CD14-positive monocyte (primary cell): ENCODE results near the gene MSI2. TPM values are rescaled to one million over a fixed set of nuclear protein-coding genes. Genes with fewer than 3 reads are reported as not detected.
A peak's percentile ranks its signal among the peaks of the same experiment; 100 is the strongest.

Source experiments
- DNase-seq, 3 donors: peaks; one replicate each; pipeline ENCODE4 v3.0.0-alpha.2; 2011 to 2022
- H2AFZ ChIP-seq: 2 replicates; pipeline ENCODE4 v1.6.0; 2012; ENCODE audit warnings: mild to moderate bottlenecking, low read depth, low read length, inconsistent platforms; ENCODE audit not compliant: insufficient read depth, poor library complexity, severe bottlenecking
- H3K27ac ChIP-seq, 2 donors: 1 replicate in 1 of 2; 2 replicates in 1 of 2; pipeline ENCODE4 v1.5.1; 2012 to 2013; ENCODE audit warnings: low read length in 2 of 2, control low read depth in 1 of 2, inconsistent platforms in 1 of 2, low read depth in 1 of 2, mild to moderate bottlenecking in 1 of 2
- H3K27me3 ChIP-seq, 2 donors: one replicate each; pipeline versions ENCODE4 v1.6.0 to v1.6.1; 2011 to 2013; ENCODE audit warnings: low read length in 2 of 2; ENCODE audit not compliant: control insufficient read depth in 2 of 2, insufficient read depth in 2 of 2
- H3K36me3 ChIP-seq, 2 donors: replicated peaks in 1 of 2; 1 replicate in 1 of 2; 2 replicates in 1 of 2; pipeline versions ENCODE4 v1.5.1 to v1.6.1; 2012 to 2013; ENCODE audit warnings: low read length in 2 of 2, control low read depth in 1 of 2, inconsistent platforms in 1 of 2, mild to moderate bottlenecking in 1 of 2; ENCODE audit not compliant: insufficient read depth in 2 of 2, control insufficient read depth in 1 of 2
- H3K4me1 ChIP-seq, 2 donors: 1 replicate in 1 of 2; 2 replicates in 1 of 2; pipeline versions ENCODE4 v1.5.1 to v1.6.1; 2012 to 2013; ENCODE audit warnings: low read length in 2 of 2, control low read depth in 1 of 2, inconsistent platforms in 1 of 2, mild to moderate bottlenecking in 1 of 2, moderate library complexity in 1 of 2; ENCODE audit not compliant: insufficient read depth in 2 of 2, control insufficient read depth in 1 of 2
- H3K4me2 ChIP-seq: replicated peaks from 2 replicates; pipeline ENCODE3; 2012; ENCODE audit warnings: low read length, moderate library complexity, mild to moderate bottlenecking; ENCODE audit not compliant: poor library complexity, severe bottlenecking; ENCODE audit errors: extremely low read depth
- H3K4me3 ChIP-seq, 3 experiments: fragments of 200-600 bp in 1 of 3; sonication (generic) in 1 of 3; replicated peaks in 1 of 3; 1 replicate in 2 of 3; 2 replicates in 1 of 3; pipeline ENCODE4 v1.5.1; 2011 to 2013; ENCODE audit warnings: low read length in 3 of 3, mild to moderate bottlenecking in 3 of 3, control low read depth in 2 of 3, low read depth in 2 of 3, inconsistent platforms in 1 of 3, moderate library complexity in 1 of 3
- H3K79me2 ChIP-seq: 2 replicates; pipeline ENCODE4 v1.6.0; 2012; ENCODE audit warnings: mild to moderate bottlenecking, control low read depth, inconsistent platforms, low read length, moderate library complexity; ENCODE audit not compliant: insufficient read depth
- H3K9ac ChIP-seq: 2 replicates; pipeline ENCODE4 v1.6.0; 2017; ENCODE audit warnings: low read length, mild to moderate bottlenecking; ENCODE audit not compliant: insufficient read depth, poor library complexity, severe bottlenecking
- H3K9me3 ChIP-seq, 2 donors: replicated peaks in 1 of 2; 1 replicate in 1 of 2; 2 replicates in 1 of 2; pipeline versions ENCODE4 v1.5.1 to v1.6.1; 2012 to 2013; ENCODE audit warnings: low read length in 2 of 2, control low read depth in 1 of 2; ENCODE audit not compliant: control insufficient read depth in 1 of 2, insufficient read depth in 1 of 2
- H4K20me1 ChIP-seq: 2 replicates; pipeline ENCODE4 v1.6.0; 2012; ENCODE audit warnings: mild to moderate bottlenecking, low read length, control low read depth, moderate library complexity; ENCODE audit not compliant: insufficient read depth
- H3K27ac Mint-ChIP-seq, 7 donors: one replicate each; pipeline ENCODE4 v1.8.0; 2020; ENCODE audit warnings: mild to moderate bottlenecking in 7 of 7, mixed read lengths in 7 of 7, moderate library complexity in 6 of 7, inconsistent platforms in 2 of 7
- H3K27me3 Mint-ChIP-seq, 3 donors: one replicate each; pipeline ENCODE4 v1.8.0; 2021 to 2022; ENCODE audit warnings: low read depth in 3 of 3, mild to moderate bottlenecking in 3 of 3, mixed read lengths in 3 of 3, moderate library complexity in 3 of 3, inconsistent platforms in 1 of 3
- H3K36me3 Mint-ChIP-seq, 2 donors: one replicate each; pipeline ENCODE4 v1.8.0; 2020; ENCODE audit warnings: mixed read lengths in 2 of 2, inconsistent platforms in 1 of 2, mild to moderate bottlenecking in 1 of 2
- H3K4me1 Mint-ChIP-seq: one replicate; pipeline ENCODE4 v1.8.0; 2020; ENCODE audit warnings: mild to moderate bottlenecking, mixed read lengths
- H3K4me3 Mint-ChIP-seq, 2 donors: one replicate each; pipeline ENCODE4 v1.8.0; 2020; ENCODE audit warnings: mild to moderate bottlenecking in 2 of 2, mixed read lengths in 2 of 2, moderate library complexity in 1 of 2
- H3K9me3 Mint-ChIP-seq, 7 donors: one replicate each; pipeline ENCODE4 v1.8.0; 2020 to 2022; ENCODE audit warnings: mixed read lengths in 7 of 7, mild to moderate bottlenecking in 6 of 7, moderate library complexity in 6 of 7, inconsistent platforms in 2 of 7
- CTCF ChIP-seq: fragments of 200-600 bp; IDR thresholded peaks from one replicate; pipeline ENCODE4 v1.8.0; 2022; ENCODE audit warnings: antibody characterized with exemption, mild to moderate bottlenecking
- WGBS: methylation state at CpG from one replicate; pipeline ENCODE4 v1.1.5; 2013; ENCODE audit warnings: missing lambda C conversion rate; ENCODE audit not compliant: insufficient coverage; 5-methylcytosine and 5-hydroxymethylcytosine counted together
- intact Hi-C, 2 donors: fragments of 100-400 bp; cut with micrococcal nuclease; formaldehyde crosslinking; loops; one replicate each; pipeline versions ENCODE4 v1.15.0 to v1.15.1; 2023
- polyA plus RNA-seq, 3 donors: library from polyadenylated mRNA; depleted of rRNA in 1 of 3; unstranded in 2 of 3; stranded (reverse) in 1 of 3; fragments of 300-500 nt in 2 of 3; fragments of >200 nt in 1 of 3; fragmentation: Illumina TruSeq in 2 of 3; gene quantifications; 1 replicate in 2 of 3; 2 replicates in 1 of 3; pipeline ENCODE4 v1.2.3, GENCODE V29; 2012 to 2021

The MSI2 gene
- polyA plus RNA-seq, 3 donors: 0.20 to 6.6 (median 0.37) TPM

GRCh38 chr17:57309479-57309878, 53.2 kb downstream of the MSI2 start:
- 81% methylated on average over 7 of the region's 7 CpGs for WGBS

GRCh38 chr17:57311281-57312216, 55.2 kb downstream of the MSI2 start:
- peaks cover 0 to 10% of the 10 kb centered on the region in 2 donors for H3K36me3 ChIP-seq
- no peaks in the 10 kb centered on the region for H3K4me1 ChIP-seq
- intact Hi-C loops: no loop called here
- H2AFZ ChIP-seq: no peak overlapping the region
- Mint-ChIP-seq H3K4me1 (peaks cover 11% of the 10 kb centered on the region), H3K27me3 (peaks cover 0 to 6% (median 3%) of the 10 kb centered on the region in 3 donors), H3K4me3 (no peak overlapping the region), H3K36me3 (peaks cover 11 to 30% of the 10 kb centered on the region in 2 donors), H3K9me3 (no peaks in the 10 kb centered on the region), H3K27ac (peak overlapping the region in 1 of 7 donors; percentile 38)
- H3K4me2 ChIP-seq: no peak overlapping the region
- DNase-seq: no peak
- 79% methylated on average over 6 of the region's 10 CpGs for WGBS
- H4K20me1 ChIP-seq: no peaks in the 10 kb centered on the region
- no peak overlapping the region for H3K27ac ChIP-seq
- TF ChIP-seq CTCF: no peak
- H3K9ac ChIP-seq: no peak overlapping the region
- H3K79me2 ChIP-seq: no peaks in the 10 kb centered on the region
- H3K9me3 ChIP-seq: no peaks in the 10 kb centered on the region
- H3K27me3 ChIP-seq: no peaks in the 10 kb centered on the region
- H3K4me3 ChIP-seq: no peak overlapping the region

More at GRCh38 chr17:57309479-57309878, 53.2 kb downstream of the MSI2 start:
- Histone ChIP-seq H2AFZ (no peak overlapping the region), H3K9ac (no peak overlapping the region), H3K79me2 (no peaks in the 10 kb centered on the region), H3K4me2 (no peak overlapping the region), H3K4me1 (no peaks in the 10 kb centered on the region), H3K27me3 (no peaks in the 10 kb centered on the region), H3K9me3 (no peaks in the 10 kb centered on the region), H4K20me1 (no peaks in the 10 kb centered on the region), H3K27ac (no peak overlapping the region), H3K4me3 (no peak overlapping the region), H3K36me3 (peaks cover 0 to 10% of the 10 kb centered on the region in 2 donors)
- intact Hi-C loops: no loop called here
- H3K4me3 Mint-ChIP-seq: no peak overlapping the region
- peaks cover 0 to 6% (median 1%) of the 10 kb centered on the region in 3 donors for H3K27me3 Mint-ChIP-seq
- no peak for DNase-seq
- H3K4me1 Mint-ChIP-seq: peaks cover 13% of the 10 kb centered on the region
- H3K9me3 Mint-ChIP-seq: no peaks in the 10 kb centered on the region
- H3K36me3 Mint-ChIP-seq: peaks cover 11 to 30% of the 10 kb centered on the region in 2 donors
- H3K27ac Mint-ChIP-seq: no peak overlapping the region
- TF ChIP-seq CTCF: no peak
